Kidney capillary endothelial cell (primary cell): ENCODE measurements around the gene B4GALNT1.

Experiments used
- DNase-seq: peaks from one replicate; pipeline ENCODE4 v3.0.0-alpha.2; 2018; ENCODE audit warnings: low spot score

The B4GALNT1 gene

GRCh38 chr12:57584050-57584449 lies 49.0 kb downstream of the B4GALNT1 start:
- no peak for DNase-seq

- peak; percentile 80 for DNase-seq
These were observed 49.8 kb downstream of the B4GALNT1 start for GRCh38 chr12:57583008-57583831.

- DNase-seq = no peak
These were observed 50.6 kb downstream of the B4GALNT1 start for GRCh38 chr12:57582440-57582839.

- DNase-seq = no peak
These were observed 51.2 kb downstream of the B4GALNT1 start for GRCh38 chr12:57581802-57582201.

- DNase-seq = no peak
These were observed 52.6 kb downstream of the B4GALNT1 start for GRCh38 chr12:57580466-57580795.

- no peak for DNase-seq
These were observed 53.1 kb downstream of the B4GALNT1 start for GRCh38 chr12:57579677-57580465.

GRCh38 chr12:57579011-57579410 lies 54.0 kb downstream of the B4GALNT1 start:
- no peak for DNase-seq

- no peak for DNase-seq
These were observed 54.8 kb downstream of the B4GALNT1 start for GRCh38 chr12:57577981-57578758.

GRCh38 chr12:57576613-57577160 lies 56.3 kb downstream of the B4GALNT1 start:
- DNase-seq = no peak
